ACHN (cell line): Measurements from ENCODE around the gene ZDHHC14.
"Not testable (repeated sequence)": the region's sequence is repeated elsewhere in the genome, so short reads cannot be mapped to it uniquely, and the experiment has no call there.

Experiments used
- DNase-seq: peaks from one replicate; pipeline ENCODE4 v3.0.0-alpha.2; 2015
- in situ Hi-C: cut with HindIII; loops from 2 replicates; pipeline ENCODE4 v1.10.0; 2017; ENCODE audit warnings: low sequenced_read_pairs, low pct_ligation_motif_present, low pct_unique_long_range_greater_than_20kb

ZDHHC14 gene

DNA sequence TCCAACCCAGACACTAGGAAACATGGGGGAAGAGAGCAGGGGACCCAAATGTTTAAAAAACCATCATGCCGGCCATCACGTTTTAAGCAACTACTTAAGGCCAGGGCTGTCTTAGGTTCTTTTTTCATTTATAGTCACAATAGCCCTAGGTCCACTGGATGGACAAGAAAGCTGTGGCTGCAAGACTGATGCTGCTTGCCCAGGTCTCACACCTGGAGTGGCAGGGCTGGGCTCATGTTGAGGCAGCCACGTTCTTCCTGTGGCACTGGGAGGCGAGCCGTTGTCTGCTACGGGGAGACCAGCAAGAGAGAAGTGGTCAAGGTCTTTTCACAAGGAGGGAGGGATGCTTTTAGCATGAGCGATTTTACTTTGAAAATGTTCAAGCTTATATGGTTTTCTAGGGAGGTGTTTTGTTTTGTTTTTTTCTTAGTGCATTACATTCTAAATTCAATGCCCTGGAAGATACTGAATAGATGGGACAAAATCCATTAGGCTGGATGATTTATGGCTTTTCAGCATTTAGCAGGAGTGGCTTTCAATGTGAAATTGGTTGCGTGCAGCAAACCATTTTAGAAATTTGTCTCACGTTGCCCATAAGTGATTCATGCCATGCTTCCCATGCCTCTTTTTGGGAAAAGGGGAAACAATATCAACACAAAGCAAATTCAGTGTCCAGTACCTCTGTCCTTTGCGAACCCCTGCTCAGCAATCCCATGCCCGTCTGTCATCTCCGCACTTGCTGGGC lies 335.4 kb downstream of the ZDHHC14 start:
- DNase-seq = no peak
- in situ Hi-C loops = no loop called here

DNA sequence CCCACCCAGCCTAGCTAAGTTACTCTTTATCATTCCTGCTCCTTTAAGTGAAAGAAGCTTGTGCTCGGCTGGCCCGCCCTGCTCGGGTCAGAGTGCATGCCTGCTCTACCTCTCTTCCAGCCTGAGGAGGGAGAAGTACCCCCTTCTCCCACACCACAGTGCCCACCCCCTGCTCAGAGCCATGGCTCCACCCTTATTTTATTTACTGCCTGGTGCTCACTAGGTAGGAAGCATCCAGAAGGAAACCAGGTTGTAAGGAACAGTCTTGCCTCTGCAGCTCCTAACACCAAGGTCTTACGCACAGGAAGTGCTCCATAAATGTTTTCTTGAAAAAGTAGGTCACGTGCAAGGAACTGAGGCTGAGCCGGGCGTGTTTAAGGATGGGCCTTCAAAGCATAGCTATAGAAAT lies 336.4 kb downstream of the ZDHHC14 start:
- DNase-seq = no peak
- in situ Hi-C loops = no loop called here

DNA sequence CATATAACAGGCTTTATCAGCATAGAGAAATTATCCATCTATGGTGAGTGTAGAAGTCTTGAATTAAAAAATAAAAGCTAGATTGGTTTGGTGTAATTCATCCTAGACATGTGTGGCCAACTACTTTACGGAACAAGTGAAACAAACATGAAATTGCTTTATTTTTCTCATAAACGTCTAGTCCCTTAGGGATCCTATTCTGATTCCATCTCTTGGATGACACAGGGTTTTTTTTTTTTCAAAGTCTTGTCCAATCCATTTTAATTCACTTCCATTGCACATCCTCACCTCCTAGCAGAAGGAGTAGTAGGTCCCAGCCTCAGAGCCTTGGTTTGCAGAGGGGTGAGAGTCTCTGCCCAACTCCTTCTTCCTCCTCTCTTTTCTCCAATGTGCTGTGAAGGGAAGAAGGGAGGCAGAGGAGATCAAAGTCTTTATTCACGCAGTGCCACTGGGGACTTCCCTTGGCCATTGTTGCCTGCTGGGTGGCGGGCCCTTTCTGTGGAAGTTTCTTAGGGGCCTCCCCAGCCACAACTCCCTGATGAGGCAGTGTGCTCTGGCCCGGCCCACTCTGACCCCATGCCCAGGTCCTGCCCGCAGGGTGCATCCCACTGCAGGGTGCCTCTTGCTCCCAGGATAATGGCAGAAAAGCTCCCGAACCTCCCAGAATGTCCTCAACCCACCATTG lies 337.7 kb downstream of the ZDHHC14 start:
- in situ Hi-C loops = no loop called here
- no peak for DNase-seq

DNA sequence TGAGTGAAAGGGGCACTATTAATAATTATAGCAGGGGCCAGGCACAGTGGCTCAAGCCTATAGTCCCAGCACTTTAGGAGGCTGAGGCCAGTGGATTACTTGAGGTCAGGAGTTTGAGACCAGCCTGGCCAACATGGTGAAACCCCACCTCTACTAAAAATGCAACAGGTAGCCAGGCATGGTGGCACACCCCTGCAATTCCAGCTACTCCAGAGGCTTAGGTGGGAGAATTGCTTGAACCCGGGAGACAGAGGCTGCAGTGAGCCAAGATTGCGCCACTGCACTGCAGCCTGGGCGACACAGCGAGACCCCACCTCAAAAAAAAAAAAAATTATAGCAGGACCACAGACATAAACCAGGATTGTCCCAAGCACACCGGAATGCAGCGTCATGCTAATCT lies 340.0 kb downstream of the ZDHHC14 start:
- DNase-seq, in situ Hi-C loops: not testable (repeated sequence)

DNA sequence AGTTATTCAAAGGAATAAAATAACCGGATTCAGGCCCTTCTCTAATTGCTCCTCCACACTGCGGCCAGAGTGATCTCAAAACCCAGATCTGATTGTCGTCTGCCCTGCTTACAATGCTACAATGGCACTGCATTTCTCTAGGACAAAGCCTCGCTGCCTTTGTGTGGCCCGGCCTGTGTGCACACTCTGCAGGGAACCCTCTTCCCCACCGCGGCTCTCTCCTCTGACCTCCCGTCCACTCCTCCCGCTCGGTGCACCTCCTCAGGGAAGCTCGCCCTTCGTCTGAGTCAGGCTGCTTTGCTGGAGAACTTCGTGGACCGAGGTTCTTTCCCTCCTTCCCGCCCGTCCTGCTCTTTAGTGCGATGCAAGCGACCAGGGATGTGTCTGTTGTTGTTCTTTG lies 340.4 kb downstream of the ZDHHC14 start:
- in situ Hi-C loops = no loop called here
- no peak for DNase-seq

DNA sequence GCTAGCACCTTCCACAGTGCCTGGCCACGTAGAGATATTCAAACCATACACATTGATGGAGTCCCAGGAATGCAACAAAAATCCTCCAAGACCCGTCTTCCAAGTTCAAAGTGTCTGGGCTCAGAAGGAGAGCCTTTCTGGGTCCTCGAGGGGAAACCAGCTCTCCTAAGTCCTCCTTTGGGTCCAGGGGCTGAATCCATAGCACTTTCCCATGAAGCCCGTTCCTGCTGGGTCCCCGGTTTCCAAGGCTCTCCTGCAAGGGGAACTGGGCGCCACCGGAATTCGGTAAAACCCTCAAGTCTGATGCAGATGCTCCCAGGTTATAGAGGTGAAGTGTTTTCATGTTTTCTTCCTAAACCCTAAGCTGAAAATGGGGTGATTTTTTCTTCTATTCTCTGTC lies 340.8 kb downstream of the ZDHHC14 start:
- no peak for DNase-seq
- in situ Hi-C loops = no loop called here

DNA sequence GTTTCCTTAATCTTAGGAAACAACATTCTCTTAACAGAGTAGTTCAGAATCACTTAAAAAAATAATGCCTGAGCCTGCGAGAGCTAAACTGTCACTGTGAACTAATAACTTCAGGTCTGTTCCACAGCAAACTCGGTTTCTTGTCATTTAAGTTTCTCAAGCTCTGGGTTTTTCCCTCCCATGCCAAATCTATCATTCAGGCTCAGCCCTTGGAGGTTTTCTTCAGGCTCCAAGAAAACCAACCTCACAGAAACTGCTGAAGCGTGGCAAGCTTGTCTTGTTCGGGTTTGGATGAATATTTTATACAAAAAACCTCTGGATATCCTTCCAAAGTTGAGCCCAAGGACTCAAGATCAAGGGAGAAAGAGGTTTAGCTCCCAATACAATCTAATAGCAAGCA lies 342.4 kb downstream of the ZDHHC14 start:
- DNase-seq = no peak
- in situ Hi-C loops = no loop called here

DNA sequence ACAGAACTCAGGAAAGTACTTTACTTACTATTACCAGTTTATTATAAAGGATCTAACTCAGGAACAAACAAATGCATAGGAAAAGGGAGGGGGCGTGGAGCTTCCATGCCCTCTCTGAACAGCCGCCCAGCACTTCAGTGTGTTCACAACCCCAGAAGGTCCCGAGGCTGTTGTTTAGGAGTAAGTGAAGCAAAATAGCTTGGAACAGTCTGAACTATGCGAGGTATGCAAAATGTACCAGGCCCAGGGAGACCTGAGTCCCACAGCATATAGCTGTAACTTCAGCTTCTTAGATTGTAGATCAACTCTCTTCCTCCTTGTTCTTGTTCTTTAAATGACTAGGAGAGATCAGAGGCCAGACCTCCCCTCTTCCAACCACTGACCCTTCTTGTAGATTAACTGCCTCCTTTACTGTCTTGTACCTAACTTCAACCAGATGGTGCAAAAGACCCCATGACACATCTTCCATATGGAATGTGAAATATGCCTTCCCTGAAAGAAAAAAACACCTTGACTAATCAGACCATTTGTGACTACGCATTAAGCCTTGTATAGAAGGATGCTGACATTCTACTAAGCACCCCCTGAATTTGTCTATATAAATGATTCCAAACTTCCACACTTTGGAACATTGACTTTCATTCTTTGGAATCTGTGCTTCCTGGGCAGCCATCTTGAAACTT lies 343.3 kb downstream of the ZDHHC14 start:
- DNase-seq = no peak
- in situ Hi-C loops = no loop called here

DNA sequence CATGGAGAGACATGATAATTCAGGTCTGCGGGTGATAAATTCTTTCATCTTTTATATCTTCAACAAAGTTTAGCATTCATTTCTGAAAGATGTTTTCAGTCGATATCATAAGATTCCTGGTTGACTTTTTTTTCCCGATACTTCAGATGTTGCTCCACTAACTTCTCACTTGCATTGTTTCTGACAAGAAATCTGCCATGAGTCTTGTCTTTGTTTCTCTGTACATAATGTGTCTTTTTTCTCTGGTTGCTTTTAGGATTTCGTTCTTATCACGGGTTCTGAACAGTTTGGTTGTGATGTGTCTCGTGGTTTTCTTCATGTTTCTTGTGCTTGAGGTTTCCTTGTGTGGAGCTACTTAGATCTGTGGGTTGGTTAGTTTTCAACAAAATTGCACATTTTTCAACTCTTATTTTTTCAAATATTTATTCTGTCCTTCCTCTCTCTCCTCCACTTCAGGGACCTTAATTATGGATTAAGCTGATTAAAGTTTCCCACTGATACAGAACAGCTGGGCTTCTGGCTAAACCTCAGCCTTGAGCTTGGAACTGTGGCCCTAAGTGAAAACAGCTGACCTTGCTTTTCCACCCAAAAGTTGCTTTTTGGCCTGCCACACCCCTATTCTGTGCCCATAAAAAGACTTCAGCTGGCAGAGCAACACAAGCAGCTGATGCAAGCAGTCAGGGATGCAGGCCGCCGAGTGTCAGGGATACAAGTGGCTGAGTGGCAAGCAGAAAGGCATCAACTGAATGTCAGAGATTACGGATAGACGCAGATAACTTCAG lies 344.2 kb downstream of the ZDHHC14 start:
- DNase-seq = no peak
- in situ Hi-C loops = no loop called here

DNA sequence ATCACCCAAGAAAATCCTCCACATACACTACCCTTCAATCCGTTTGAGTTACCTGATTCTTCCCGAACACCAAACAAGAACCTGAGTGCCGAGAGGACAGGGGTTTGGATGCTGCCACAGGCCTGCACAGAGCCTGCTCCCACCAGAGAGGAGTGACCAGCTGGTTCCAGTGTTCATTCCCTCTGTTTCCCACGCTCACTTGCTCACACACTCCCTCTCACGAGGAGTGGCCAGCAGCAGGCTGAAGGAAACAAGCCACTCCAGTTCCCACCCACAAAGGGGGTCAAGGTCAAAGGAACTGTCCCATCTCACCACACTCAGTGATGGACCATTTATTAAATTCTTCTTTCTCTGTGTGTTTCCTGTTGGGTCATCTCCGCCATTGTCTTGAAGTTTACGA lies 344.8 kb downstream of the ZDHHC14 start:
- in situ Hi-C loops = no loop called here
- no peak for DNase-seq

DNA sequence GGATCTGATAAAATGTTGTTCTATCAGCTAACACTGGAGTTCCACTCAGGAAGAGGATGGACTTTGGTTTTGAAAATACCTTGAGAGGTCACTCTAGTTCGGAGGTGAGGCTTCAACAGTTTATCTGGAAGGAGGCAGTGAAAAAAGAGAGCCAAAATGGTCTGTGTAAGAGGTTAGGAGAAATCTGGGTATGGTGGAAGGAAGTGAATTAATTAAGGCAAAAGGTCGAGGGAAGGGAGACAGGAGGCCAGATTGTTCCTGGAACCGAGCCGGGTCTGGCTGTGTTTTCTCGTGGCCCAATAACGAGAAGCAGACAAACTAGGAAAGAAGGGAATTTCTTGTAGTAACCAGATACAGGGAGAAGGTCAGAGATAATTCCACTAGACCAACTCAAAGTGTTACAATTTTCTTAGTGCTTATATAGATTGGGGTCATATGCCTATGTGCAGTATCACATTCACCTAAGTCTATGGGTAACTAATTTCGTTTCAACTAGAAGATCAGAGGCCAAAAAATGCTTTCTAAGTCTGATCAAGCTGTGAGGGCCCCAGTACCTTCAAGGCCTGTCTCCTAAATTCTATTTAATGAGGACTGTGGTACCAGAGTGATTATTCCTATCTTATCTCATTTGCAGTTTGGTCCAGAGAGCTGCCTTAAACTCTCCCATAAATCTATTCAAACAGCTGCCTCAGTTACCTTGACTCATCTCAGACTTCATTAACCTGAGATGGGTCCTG lies 346.1 kb downstream of the ZDHHC14 start:
- DNase-seq = no peak
- in situ Hi-C loops = no loop called here
